Left kidney (tissue), 2 donors: ENCODE results near the gene DLG2. TPM values are rescaled to one million over a fixed set of nuclear protein-coding genes. Genes with fewer than 3 reads are reported as not detected.

Experiments used
- DNase-seq: peaks from one replicate; pipeline ENCODE4 v3.0.0-alpha.2; 2013
- polyA plus RNA-seq: library from polyadenylated mRNA; unstranded; fragments of 120-200 nt; gene quantifications from one replicate; pipeline ENCODE4 v1.2.1, GENCODE V29; 2013; ENCODE audit not compliant: insufficient read length

DLG2 gene
- polyA plus RNA-seq, 1 donor: 13.4 TPM

- DNase-seq: no peak
These were observed 851.6 kb downstream of the DLG2 start for GRCh38 chr11:84775503-84775902.

- no peak for DNase-seq
These were observed 863.2 kb downstream of the DLG2 start for GRCh38 chr11:84763931-84764330.

DNA sequence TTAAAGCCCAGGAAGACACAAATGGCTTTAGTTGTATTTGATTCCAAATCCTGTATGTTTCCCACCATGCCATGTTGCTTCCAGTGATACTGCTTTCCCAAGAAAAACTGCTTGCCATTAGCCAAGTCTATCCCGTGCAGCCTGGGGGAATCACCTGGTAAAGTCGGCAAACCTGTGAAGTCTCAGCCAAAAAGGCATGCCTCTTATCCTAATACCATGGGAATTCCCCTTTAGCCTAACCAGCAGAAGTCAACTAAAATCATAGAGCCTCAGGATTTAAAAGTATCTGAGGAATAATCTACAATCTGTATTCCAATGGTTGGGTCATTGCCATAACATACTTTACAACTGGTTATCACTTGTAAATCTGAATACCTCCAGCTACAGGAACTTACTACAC is 869.4 kb downstream of the DLG2 start:
- no peak for DNase-seq

GRCh38 chr11:84751371-84751770 is 875.8 kb downstream of the DLG2 start:
- no peak for DNase-seq

DNA sequence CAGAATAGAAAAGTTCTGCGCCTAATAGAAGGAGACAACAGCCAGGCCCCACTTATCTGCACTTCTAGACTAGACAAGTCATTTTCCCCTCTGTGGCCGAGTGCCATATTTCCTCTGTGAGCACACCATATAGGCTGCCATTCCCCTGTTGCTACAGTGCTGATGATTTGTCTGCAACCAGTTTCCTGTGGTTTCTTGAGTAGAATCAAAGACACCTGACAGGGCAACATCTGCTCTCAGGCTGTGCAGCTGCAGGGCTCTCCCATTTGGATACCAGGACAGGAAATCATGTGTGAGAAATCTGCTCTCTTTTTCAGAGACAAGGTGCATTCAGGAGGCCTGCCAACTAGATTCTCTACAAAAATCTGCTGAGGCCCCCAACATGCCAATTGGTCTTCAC is 879.3 kb downstream of the DLG2 start:
- DNase-seq: no peak

DNA sequence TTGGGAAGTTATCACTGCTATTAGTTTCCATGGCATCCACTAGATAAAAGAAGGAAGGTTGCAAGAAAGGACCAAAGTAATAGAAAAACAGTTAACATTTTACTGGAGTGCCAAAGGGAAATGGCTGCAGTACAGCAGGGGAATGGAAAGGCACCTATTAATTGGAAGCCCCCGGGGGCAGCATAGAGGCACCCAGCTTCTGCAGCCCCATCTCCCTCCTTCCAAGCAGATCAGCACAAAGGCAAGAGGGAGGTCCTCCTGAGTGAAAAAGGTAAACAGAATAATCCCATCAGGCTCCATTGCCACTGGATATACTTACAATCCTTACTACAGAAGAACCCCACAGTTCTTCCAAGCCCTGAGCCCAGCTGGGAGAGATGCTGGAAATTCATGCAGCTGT is 887.1 kb downstream of the DLG2 start:
- no peak for DNase-seq

DNA sequence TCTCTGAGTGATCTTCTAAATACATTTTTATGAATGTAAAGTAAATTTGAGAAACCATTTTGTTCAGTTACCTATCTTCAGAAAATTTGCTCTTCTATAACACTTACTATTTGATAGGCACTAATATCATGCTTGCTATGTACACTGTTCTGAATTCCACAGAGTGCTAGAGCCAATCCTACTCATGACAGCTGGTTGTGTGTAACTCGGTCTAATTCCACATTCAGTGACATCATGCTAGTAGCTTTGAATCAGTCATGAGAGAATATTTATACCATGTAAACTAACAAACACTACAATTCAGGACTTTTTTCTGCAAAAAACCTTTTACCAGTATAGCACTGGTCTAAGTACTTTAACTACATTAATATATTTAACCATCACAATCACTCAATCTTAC is 902.9 kb downstream of the DLG2 start:
- DNase-seq: no peak

DNA sequence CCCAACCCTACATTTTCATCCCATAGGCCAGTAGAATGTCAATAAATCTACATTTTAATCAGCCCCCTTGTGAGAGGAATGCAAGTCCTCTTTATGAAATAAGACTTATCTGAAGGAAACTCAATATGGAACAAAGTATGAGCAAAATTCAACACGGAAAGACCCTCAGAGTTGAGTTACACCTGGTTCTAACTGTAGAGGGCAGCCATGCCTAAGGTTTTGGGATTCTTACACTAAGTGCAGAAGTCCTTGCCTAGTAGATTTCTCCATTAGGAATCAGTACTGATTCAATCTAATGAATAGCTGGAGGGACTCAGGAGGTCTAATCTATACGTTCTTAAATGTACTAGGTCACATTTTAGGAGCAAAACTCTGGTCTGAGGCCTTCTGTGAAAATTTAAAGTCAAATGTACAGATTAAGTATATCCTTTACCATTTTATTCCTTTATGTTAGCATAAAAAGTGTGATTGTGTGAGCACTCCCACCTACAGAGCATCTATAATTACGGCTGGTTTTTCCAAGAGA is 904.5 kb downstream of the DLG2 start:
- no peak for DNase-seq

DNA sequence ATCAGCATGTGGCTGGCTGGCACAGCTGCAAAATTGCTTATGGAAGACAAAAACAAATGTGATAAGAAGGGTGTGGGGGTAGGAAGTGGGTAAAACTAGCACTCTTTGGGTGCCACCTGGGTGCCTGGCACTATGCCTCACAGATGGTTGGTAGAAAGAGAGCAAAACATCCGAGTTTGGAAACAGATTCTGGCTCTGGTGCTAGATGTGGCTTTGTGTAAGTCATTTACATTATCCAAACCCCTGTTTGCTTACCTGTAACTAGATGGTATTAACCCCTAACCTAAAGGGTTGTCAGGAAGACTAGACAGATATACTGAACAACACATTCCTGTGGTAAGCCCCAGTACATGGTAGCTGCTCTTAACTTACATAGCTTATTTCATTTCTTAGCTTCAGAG is 905.6 kb downstream of the DLG2 start:
- no peak for DNase-seq

- no peak for DNase-seq
These were observed 906.3 kb downstream of the DLG2 start for GRCh38 chr11:84720706-84721402.

DNA sequence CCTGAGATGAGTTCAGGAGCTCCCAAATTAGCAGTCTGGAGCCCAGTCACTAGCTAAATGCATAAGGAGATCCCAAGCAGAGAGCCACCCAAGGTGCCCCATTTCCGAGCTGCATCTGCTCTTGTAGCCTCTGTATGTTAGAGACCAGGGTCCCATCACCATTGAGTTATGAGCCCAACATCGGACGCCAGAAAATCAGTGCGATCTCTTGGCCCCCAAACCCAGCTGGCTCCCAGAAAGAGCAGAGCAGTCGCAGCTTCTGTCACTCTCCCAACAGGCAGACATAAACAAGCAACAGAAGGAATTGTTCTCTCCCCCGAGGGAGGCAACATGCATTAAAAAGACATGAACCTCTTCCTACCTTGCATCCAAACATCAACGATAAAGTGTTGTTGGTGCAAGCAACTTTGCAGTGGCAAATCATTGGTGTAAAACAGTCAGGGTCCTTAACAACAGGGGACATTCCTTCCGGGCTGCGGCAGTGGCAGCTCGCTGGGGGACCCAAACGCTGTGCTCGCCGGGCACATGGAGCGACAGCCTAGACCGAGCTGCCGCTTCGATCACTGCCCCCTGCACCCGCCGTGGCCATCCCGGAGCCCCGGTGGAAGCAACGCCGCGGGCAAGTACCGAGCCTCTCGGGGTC is 907.1 kb downstream of the DLG2 start:
- no peak for DNase-seq

DNA sequence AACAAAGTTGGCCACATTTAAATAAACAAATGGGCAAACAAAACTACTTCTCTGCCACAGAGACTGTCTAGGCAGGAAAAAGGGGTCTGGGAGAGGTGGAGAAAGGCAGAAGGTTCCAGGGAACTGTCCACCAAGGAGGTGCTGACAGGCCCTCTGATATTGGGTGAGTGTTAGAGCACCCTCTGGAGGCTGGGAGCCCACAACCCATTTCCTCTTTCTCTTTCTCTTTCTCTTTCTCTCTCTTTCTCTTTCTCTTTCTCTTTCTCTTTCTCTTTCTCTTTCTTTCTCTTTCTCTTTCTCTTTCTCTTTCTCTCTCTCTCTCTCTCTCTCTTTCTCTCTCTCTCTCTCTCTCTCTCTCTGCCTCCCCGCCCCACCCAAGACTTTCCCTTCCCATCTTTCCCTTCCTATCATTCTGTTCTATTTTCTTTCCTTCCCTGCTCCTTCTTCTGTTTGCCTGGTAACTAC is 912.8 kb downstream of the DLG2 start:
- peak; percentile 78 for DNase-seq

DNA sequence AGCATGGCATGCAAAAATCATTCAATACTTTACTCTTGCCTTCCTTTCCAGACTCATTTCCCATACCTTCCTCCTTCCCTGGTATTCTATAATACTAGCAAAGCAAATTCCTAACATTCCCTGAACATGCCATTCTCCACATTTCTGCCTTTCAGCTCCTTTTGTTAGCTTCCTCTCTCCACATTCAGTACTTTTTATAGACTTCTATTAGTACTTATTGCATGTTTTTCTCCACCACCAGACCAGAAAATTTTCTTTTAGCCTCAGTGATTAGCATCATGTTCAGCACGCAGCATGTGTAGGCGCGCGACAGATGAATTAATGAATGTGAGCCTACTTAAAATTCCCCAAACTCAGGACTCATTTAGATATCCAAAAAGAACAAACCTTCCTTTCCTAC is 935.3 kb downstream of the DLG2 start:
- peak; percentile 10 for DNase-seq

GRCh38 chr11:84687433-84687832 is 939.7 kb downstream of the DLG2 start:
- no peak for DNase-seq

- no peak for DNase-seq
These were observed 940.4 kb downstream of the DLG2 start for GRCh38 chr11:84686716-84687115.

DNA sequence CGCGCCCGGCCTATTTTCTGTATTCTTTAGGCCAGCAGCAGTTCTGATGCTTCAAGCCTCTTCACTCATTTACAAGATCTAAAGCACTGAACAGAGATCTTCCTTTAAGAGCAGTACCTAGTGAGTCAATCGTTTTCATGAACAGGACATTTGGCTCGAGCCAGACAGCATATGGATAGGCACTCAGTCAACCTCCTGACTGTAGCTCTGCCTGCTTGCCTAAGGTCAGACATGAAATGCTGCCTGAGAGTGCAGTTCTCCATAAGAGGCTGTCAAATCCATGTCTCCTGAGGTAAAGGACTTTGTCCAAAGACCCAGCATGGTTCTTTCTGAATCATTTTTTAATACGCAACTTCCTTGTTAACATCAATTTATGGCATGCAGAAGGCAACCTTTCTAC is 941.2 kb downstream of the DLG2 start:
- DNase-seq: no peak

DNA sequence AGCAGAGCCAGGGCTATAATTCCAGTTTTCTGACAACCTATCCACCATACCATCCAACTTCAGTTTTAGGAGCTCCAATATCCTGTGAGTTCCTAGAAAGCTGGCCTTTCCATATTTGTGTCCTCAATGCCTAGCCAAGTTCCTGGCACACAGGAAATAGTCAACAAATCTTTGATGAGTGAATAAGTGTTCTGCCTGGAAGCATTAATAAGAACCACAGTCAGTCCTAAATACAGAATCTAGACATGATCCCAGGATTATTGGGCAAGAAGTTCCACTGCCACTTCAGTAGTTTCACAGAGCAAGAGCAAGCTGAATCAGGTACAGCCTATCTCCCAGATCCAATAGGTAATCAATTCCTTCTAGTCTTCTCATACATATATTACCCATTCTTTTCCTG is 942.0 kb downstream of the DLG2 start:
- DNase-seq: no peak

- DNase-seq: no peak
These were observed 945.7 kb downstream of the DLG2 start for GRCh38 chr11:84681456-84681855.

DNA sequence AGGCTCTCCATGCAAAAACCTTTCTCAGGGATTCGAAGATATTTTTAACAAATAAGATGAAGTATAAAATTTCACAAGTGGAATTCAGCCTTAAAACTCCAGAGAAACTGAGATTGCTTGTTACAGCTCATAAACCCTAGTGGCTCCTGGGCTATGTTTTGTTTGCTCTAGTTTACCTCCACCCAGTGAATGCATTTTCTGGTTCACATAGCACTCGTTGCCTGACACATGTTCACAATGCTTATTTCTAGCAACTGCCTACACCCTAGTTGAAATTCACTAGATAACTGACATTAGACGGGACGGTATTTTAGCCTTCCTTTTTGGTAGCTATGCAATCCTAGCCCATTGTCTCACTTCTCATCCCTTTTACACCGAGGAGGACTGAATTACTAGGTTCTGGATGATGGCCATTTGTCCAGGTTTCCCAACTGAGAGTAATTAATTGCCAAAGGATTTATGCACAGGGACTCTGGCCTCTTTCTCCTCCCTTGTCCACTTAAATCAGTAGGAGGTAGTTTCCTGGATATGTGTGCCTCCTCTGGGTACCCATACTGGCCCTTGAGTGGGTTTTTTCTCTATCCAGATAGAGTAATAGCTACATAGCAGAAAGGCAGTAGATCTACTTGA is 951.6 kb downstream of the DLG2 start:
- peak; percentile 31 for DNase-seq

GRCh38 chr11:84673753-84674152 is 953.4 kb downstream of the DLG2 start:
- DNase-seq: peak; percentile 2

DNA sequence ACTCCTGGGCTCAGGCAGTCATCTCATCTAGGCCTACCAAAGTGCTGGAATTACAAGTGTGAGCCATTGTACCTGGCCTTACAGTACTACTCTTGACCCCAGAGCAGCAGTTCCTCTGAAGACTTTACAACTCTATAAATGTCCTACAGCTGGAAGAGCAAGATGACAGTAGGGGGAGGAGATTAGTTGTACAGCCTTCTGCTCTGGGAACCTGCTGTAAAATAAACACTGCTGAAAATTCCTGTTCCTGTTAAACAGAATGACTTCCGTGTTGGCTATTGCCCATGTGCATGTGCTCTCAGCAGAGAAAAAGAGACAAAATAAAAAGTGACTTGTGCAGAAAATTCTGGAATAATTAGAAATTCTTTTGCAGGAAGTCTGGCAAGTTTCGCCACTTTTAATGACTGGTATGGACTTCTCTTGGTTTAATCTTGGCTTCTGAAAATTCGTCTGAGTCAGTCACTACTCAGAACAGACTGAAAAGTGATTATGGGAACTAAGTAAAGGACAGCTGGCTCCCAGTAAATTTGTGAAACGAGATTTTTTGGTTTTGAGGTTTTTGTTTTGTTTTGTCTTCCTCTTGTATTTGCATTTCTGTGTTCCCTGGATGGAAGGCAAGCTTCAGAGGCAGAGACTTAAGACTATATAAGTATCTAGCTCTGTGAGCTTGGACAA is 955.7 kb downstream of the DLG2 start:
- peak; percentile 4 for DNase-seq

DNA sequence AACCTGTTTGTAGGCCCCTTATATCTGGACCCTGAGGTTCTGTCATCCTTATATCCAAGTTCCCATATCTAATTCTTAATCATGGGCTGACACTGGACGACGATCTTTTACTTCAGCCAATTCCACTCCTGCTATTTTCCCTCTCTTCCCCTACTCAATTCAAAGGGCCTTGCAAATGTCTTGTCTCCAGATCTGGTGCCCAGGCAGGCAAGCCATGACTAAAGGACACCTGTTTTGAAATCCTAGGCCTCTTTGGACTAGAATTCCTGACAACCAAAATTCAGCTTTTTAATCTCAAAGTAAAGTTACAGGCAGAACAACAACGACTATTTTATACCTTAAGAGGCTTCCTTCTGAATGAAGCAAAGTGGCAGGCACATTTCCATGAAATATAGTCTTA is 963.4 kb downstream of the DLG2 start:
- no peak for DNase-seq
